GM20000 (cell line): ENCODE measurements around the gene FAM83G.
"Not testable (repeated sequence)": the region's sequence is repeated elsewhere in the genome, so short reads cannot be mapped to it uniquely, and the experiment has no call there.

Experiments
- DNase-seq: peaks from one replicate; pipeline ENCODE4 v3.0.0; 2012; ENCODE audit warnings: low spot score
- TF ChIP-seq, protein P1 (sequence below): IDR thresholded peaks from 2 replicates; pipeline ENCODE4 v1.5.1; 2012; ENCODE audit warnings: mild to moderate bottlenecking, control low read depth; ENCODE audit errors: extremely low read depth, missing control alignments

Gene FAM83G

DNA sequence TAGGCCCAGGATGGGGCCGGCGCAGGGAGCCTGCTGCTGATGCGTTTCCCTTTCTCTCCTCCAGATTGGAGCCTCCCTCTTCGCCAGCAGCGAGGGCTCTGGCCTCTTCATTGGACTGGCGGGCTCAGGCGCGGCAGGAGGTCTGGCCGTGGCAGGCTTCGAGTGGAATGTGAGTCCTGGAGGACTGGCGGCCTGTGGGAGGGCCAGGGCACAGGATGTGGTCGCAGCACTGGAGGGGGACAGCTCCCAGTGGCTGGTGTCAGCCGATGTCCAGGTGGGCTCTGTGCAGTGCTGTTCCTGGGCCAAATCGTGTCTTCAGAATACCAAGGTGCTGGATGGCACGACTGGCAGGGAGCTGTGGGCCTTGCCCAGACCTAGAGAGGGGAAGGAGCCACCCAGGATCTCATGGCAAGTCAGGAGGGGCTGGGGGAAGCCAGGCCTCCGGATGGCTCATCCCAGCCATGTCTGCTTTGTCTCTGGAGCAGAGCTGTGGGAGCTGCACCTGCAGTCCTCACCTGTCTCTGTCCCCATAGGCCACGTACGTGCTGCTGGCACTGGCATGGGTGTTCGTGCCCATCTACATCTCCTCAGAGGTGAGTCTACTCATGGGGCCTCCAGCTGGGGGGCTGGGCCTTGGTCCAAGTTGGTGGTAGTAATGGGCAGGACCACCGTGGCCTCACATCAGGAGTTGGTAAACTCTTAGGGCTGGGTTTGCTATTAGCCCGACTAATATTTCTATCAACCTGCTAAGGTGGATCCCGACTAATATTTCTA is 45.3 kb downstream of the FAM83G start:
- TF ChIP-seq, protein P1, sequence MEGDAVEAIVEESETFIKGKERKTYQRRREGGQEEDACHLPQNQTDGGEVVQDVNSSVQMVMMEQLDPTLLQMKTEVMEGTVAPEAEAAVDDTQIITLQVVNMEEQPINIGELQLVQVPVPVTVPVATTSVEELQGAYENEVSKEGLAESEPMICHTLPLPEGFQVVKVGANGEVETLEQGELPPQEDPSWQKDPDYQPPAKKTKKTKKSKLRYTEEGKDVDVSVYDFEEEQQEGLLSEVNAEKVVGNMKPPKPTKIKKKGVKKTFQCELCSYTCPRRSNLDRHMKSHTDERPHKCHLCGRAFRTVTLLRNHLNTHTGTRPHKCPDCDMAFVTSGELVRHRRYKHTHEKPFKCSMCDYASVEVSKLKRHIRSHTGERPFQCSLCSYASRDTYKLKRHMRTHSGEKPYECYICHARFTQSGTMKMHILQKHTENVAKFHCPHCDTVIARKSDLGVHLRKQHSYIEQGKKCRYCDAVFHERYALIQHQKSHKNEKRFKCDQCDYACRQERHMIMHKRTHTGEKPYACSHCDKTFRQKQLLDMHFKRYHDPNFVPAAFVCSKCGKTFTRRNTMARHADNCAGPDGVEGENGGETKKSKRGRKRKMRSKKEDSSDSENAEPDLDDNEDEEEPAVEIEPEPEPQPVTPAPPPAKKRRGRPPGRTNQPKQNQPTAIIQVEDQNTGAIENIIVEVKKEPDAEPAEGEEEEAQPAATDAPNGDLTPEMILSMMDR = no peak
- no peak for DNase-seq

DNA sequence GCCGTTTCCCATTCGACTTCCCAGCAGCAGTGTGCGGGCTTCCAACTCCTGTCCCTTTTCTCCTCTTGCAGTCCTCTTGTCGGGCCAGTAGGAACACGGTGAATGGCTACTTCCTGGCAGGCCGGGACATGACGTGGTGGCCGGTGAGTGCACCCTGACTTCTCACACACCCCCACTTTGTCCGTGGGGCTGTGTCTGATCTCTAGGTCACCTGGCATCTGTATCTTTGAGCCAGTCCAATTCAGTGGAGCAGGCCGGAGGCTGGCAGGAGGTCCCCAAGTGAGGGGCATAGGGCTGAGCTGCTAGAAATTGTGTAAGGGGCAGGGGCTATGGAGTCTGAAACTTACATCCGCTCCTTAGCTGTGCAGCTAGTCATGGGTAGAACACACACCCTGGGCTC is 46.0 kb downstream of the FAM83G start:
- TF ChIP-seq, protein P1 = no peak
- no peak for DNase-seq

DNA sequence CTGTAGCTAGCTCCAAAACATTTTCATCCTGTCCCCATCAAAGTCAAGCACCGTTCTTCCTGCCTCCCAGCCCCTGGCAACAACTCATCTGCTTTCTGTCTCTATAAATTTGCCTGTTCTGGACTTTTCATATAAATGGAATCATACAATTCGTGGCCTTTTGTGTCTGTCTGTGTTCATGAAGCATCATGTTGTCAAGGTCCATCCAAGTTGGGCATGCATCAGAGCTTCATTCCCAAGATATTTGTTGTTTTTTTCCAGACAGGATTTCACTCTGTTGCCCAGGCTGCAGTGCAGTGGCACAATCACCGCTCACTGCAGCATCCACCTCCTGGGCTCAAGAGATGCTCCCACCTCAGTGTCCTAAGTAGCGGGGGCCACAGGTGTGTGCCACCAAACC is 46.7 kb downstream of the FAM83G start:
- DNase-seq = no peak

DNA sequence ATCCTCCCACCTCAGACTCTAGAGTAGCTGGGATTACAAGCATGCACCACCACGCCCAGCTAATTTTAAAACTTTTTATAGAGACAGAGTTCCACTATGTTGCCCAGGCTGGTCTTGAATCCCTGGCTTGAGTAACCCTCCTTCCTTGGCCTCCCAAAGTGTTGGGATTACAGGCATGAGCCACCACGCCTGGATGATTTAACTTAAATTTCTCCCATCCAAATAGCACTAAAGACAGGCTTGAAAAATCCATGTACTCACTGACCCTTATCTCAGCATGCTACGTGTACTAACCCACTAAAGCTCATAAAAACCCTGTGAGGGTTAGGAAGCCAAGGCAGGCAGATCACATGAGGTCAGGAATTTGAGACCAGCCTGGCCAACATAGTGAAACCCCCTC is 48.0 kb downstream of the FAM83G start:
- no peak for DNase-seq
- TF ChIP-seq, protein P1 = no peak

More for the DNA sequence above, 46.7 kb downstream of the FAM83G start:
- TF ChIP-seq, protein P1 = no peak

DNA sequence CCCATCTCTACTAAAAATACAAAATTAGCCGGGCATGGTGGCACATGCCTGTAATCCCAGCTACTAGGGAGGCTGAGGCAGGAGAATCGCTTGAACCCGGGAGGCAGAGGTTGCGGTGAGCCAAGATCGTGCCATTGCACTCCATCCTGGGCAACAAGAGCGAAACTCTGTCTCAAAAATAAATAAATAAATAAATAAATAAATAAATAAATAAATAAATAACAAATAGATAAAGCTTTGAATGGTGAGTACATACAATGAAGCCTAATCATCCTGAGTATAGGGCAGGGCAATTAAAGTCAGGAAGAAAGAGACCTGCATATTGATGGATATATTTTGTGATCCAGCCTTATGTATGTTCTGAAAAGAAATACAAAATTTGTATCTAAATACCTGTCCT is 48.5 kb downstream of the FAM83G start:
- not testable (repeated sequence) for DNase-seq

DNA sequence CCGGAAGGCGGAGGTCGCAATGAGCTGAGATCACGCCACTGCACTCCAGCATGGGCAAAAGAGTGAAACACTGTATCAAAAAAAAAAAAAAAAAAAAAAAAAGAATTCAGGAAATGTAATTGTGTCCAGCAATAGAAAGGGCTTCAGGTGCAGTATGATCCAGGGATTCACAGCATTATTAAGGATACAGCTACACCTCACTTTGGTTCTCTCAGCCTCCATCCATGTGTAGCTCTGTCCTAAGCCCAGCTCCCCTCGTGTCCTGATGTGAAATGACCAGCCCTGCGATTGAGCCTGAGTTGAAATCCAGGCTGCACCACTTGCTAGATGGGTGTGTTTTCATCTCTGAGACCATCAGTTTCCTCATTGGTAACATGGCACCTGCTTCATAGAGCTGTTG is 49.6 kb downstream of the FAM83G start:
- TF ChIP-seq, protein P1 = no peak
- no peak for DNase-seq

DNA sequence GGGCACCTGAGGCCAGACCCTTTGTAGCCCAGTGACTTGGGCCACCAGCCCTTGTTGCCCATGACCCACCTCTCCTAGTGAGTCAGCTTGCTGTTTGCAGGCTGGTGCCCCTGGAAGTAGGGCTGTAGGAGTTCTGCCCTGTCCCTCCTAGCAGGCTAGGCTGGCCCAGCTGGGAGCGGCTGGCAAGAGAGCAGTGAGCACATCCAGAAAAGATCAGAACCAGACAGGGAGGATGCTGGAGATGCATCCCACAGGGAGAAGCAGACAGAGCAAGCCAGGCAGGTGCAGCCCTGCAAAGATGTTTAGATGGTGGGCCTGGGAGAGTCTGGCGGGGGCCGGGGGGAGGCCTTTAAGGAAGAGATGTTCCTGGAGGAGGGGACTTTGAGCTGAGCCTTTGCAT is 50.2 kb downstream of the FAM83G start:
- TF ChIP-seq, protein P1 = no peak
- no peak for DNase-seq

DNA sequence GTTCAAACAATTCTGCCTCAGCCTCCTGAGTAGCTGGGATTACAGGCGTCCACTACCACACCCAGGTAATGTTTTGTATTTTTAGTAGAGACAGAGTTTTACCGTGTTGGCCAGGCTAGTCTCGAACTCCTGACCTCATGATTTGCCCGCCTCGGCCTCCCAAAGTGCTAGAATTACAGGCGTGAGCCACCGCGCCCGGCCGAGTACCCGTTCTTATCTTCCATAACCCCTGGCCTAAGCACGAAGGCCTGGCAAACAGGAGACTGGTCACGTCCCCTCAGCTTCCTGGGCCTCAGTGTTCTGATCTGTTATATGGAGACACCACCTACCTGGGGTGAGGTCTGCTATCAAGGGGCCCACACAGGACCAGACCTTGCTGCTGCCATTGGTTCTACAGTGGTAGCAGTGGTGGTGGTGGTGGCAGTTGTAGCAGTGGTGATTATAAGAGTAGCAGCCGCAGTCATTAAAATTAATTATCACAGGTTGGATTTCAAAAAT is 51.3 kb downstream of the FAM83G start:
- TF ChIP-seq, protein P1 = no peak
- no peak for DNase-seq
